Mesenchymal stem cell (in vitro differentiated cells and primary cell): ENCODE measurements around the gene ANKRD33. TPM values are rescaled to one million over a fixed set of nuclear protein-coding genes. Genes with fewer than 3 reads are reported as not detected.

ENCODE experiments used
- DNase-seq: peaks from one replicate; pipeline ENCODE4 v3.0.0-alpha.2; 2013
- H2AFZ ChIP-seq: one replicate; pipeline ENCODE4 v1.6.1; 2013; ENCODE audit warnings: low read depth, mild to moderate bottlenecking, control low read depth, inconsistent platforms, low read length, moderate library complexity
- H2AK5ac ChIP-seq: 2 replicates; pipeline ENCODE4 v1.6.1; 2013; ENCODE audit warnings: low read length, moderate library complexity, mild to moderate bottlenecking, inconsistent platforms; ENCODE audit not compliant: severe bottlenecking
- H2BK120ac ChIP-seq: one replicate; pipeline ENCODE4 v1.6.1; 2013; ENCODE audit warnings: low read depth, mild to moderate bottlenecking, inconsistent platforms, low read length, moderate library complexity
- H2BK12ac ChIP-seq, 2 experiments: one replicate each; pipeline ENCODE4 v1.6.1; 2013; ENCODE audit warnings: inconsistent platforms in 2 of 2, low read length in 2 of 2, mild to moderate bottlenecking in 2 of 2, moderate library complexity in 2 of 2, control low read depth in 1 of 2
- H2BK15ac ChIP-seq: one replicate; pipeline ENCODE4 v1.6.1; 2013; ENCODE audit warnings: mild to moderate bottlenecking, low read depth, inconsistent platforms; ENCODE audit not compliant: poor library complexity, severe bottlenecking
- H2BK5ac ChIP-seq: 2 replicates; pipeline ENCODE4 v1.6.1; 2013; ENCODE audit warnings: low read depth, mild to moderate bottlenecking, low read length, control low read depth, inconsistent platforms; ENCODE audit not compliant: poor library complexity, severe bottlenecking
- H3K14ac ChIP-seq, 2 experiments: one replicate each; pipeline ENCODE4 v1.6.1; 2013; ENCODE audit warnings: inconsistent platforms in 2 of 2, low read length in 2 of 2, control low read depth in 1 of 2, mild to moderate bottlenecking in 1 of 2, moderate library complexity in 1 of 2
- H3K18ac ChIP-seq, 2 experiments: one replicate each; pipeline ENCODE4 v1.6.1; 2013; ENCODE audit warnings: inconsistent platforms in 2 of 2, low read length in 2 of 2, control low read depth in 1 of 2, low read depth in 1 of 2, mild to moderate bottlenecking in 1 of 2
- H3K23ac ChIP-seq, 2 experiments: one replicate each; pipeline ENCODE4 v1.6.1; 2013; ENCODE audit warnings: inconsistent platforms in 2 of 2, low read length in 2 of 2, mild to moderate bottlenecking in 2 of 2, moderate library complexity in 2 of 2, control low read depth in 1 of 2
- H3K27ac ChIP-seq: 2 replicates; pipeline ENCODE4 v1.5.1; 2013; ENCODE audit warnings: mild to moderate bottlenecking, moderate library complexity, low read length, control low read depth, inconsistent platforms; ENCODE audit not compliant: poor library complexity, severe bottlenecking
- H3K27me3 ChIP-seq, 2 experiments: 2 replicates each; pipeline versions ENCODE4 v1.6.1 to v1.7.0; 2013; ENCODE audit warnings: low read length in 2 of 2, mild to moderate bottlenecking in 2 of 2, moderate library complexity in 2 of 2, control low read depth in 1 of 2, inconsistent platforms in 1 of 2; ENCODE audit not compliant: control insufficient read depth in 1 of 2, insufficient read depth in 1 of 2
- H3K36me3 ChIP-seq, 2 experiments: 2 replicates each; pipeline versions ENCODE4 v1.6.1 to v1.7.0; 2013; ENCODE audit warnings: low read length in 2 of 2, control low read depth in 1 of 2, inconsistent platforms in 1 of 2, low read depth in 1 of 2, mild to moderate bottlenecking in 1 of 2; ENCODE audit not compliant: insufficient read depth in 2 of 2, control insufficient read depth in 1 of 2
- H3K4ac ChIP-seq, 2 experiments: one replicate each; pipeline ENCODE4 v1.6.1; 2013; ENCODE audit warnings: inconsistent platforms in 2 of 2, low read length in 2 of 2, mild to moderate bottlenecking in 2 of 2, moderate library complexity in 2 of 2, control low read depth in 1 of 2, low read depth in 1 of 2
- H3K4me1 ChIP-seq: 2 replicates; pipeline ENCODE4 v1.6.1; 2013; ENCODE audit warnings: low read depth, low read length, control low read depth; ENCODE audit not compliant: control insufficient read depth, insufficient read depth
- H3K4me2 ChIP-seq: 2 replicates; pipeline ENCODE4 v1.6.1; 2013; ENCODE audit warnings: low read length, mild to moderate bottlenecking, inconsistent platforms; ENCODE audit not compliant: poor library complexity, severe bottlenecking
- H3K4me3 ChIP-seq, 2 experiments: 2 replicates each; pipeline versions ENCODE4 v1.5.1 to v1.7.0; 2013; ENCODE audit warnings: low read length in 2 of 2, mild to moderate bottlenecking in 2 of 2, control low read depth in 1 of 2, low read depth in 1 of 2; ENCODE audit not compliant: insufficient read depth in 1 of 2
- H3K79me1 ChIP-seq: replicated peaks from 2 replicates; pipeline ENCODE4 v1.6.1; 2013; ENCODE audit warnings: mild to moderate bottlenecking, control low read depth, low read length, inconsistent platforms; ENCODE audit not compliant: poor library complexity, severe bottlenecking
- H3K9ac ChIP-seq: 2 replicates; pipeline ENCODE4 v1.7.0; 2013; ENCODE audit warnings: mild to moderate bottlenecking, low read length, moderate library complexity
- H3K9me3 ChIP-seq: 2 replicates; pipeline ENCODE4 v1.7.0; 2013; ENCODE audit warnings: mild to moderate bottlenecking, low read length; ENCODE audit not compliant: control insufficient read depth
- H4K8ac ChIP-seq: one replicate; pipeline ENCODE4 v1.6.1; 2013; ENCODE audit warnings: inconsistent platforms, mild to moderate bottlenecking, low read length, moderate library complexity
- H4K91ac ChIP-seq: one replicate; pipeline ENCODE4 v1.6.1; 2013; ENCODE audit warnings: mild to moderate bottlenecking, low read length, inconsistent platforms
- WGBS: methylation state at CpG from one replicate; pipeline ENCODE4 v1.1.7; 2013; ENCODE audit warnings: mixed read lengths; 5-methylcytosine and 5-hydroxymethylcytosine counted together
- polyA plus RNA-seq, 2 experiments: library from polyadenylated mRNA; stranded (reverse); fragments of 200-250 nt; gene quantifications; one replicate each; pipeline ENCODE4 v1.2.3, GENCODE V29; 2013

Gene ANKRD33, protein sequence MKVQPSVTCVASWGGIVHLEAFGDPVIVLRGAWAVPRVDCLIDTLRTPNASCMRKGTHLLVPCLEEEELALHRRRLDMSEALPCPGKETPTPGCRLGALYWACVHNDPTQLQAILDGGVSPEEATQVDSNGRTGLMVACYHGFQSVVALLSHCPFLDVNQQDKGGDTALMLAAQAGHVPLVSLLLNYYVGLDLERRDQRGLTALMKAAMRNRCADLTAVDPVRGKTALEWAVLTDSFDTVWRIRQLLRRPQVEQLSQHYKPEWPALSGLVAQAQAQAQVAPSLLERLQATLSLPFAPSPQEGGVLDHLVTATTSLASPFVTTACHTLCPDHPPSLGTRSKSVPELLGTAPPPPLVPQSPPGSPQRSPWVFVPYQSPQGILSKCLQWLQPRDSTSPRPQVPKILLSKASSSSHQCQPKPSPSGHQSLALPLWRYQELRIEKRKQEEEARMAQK
- polyA plus RNA-seq (2013, experiment 1 of 2): 3.7 TPM
- 3.2 TPM for polyA plus RNA-seq (2013, experiment 2 of 2)

DNA sequence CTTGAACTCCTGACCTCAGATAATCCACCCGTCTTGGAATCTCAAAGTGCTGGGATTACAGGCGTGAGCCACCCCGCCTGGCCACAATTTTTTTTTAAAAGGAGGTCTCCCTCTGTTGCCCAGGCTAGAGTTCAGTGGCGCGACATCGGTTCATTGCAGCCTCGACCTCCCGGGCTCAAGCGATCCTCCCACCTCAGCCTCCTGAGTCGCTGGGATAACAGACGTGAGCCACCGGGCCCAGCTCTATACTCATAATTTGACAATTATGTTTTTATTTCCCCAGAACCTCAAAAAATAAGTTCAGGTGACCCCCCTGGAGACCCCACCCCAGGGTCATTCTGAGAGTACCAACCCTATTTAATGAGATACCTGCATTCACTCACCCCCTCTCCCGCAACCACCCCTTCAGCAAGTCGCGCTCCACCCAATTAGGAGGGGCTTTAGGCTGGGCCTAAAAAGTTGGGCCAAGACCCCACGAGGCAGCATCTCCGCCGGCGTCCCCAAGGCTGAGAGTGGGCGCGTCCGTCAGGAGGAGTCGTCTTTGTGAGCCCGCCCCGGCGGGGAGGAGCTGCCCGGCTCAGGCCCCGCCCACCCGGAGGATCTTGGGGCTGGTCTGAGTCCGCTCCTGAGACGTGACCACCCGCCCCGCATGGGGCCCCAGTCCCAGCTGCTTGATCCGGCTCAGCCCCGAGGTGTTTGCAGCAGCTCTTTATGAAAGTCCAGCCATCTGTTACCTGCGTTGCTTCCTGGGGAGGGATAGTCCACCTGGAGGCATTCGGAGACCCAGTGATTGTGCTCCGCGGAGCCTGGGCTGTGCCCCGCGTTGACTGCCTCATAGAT, at the start of gene ANKRD33:
TSS of gene ANKRD33 (plus strand) at position 628 of the 840 bp plus-strand sequence. CDS start at position 712, 84 bp downstream.
- WGBS: 48% methylated on average over 41 of the region's 41 CpGs
- no peak within 1 kb of the TSS for H2AK5ac ChIP-seq
- peak within 1 kb of the TSS; percentile 88 for H4K8ac ChIP-seq
- no peak within 1 kb of the TSS for H3K4me2 ChIP-seq
- H3K27ac ChIP-seq: no peak within 1 kb of the TSS
- no peaks in the 10 kb centered on the region for H3K36me3 ChIP-seq
- no peaks in the 10 kb centered on the region for H3K27me3 ChIP-seq
- peak within 1 kb of the TSS; percentile 82 for H3K9ac ChIP-seq
- H2BK15ac ChIP-seq: peak within 1 kb of the TSS; percentile 54
- peak within 1 kb of the TSS; percentile 89 to 90 for H2BK12ac ChIP-seq
- peak within 1 kb of the TSS; percentile 81 to 82 for H3K18ac ChIP-seq
- H3K23ac ChIP-seq: peak within 1 kb of the TSS in 1 of 2 experiments; percentile 53
- peak within 1 kb of the TSS; percentile 78 for H4K91ac ChIP-seq
- H2BK120ac ChIP-seq: peak within 1 kb of the TSS; percentile 55
- H3K9me3 ChIP-seq: no peaks in the 10 kb centered on the region
- peak within 1 kb of the TSS; percentile 59 to 91 for H3K4ac ChIP-seq
- peaks cover 7% of the 10 kb centered on the region for H3K4me1 ChIP-seq
- H2AFZ ChIP-seq: peak within 1 kb of the TSS; percentile 39
- no peak within 1 kb of the TSS for H2BK5ac ChIP-seq
- H3K79me1 ChIP-seq: no peaks in the 10 kb centered on the region
- H3K14ac ChIP-seq: peak within 1 kb of the TSS in 1 of 2 experiments; percentile 53
- peak within 1 kb of the TSS in 1 of 2 experiments; percentile 77 for H3K4me3 ChIP-seq
- peak; percentile 68 for DNase-seq

DNA sequence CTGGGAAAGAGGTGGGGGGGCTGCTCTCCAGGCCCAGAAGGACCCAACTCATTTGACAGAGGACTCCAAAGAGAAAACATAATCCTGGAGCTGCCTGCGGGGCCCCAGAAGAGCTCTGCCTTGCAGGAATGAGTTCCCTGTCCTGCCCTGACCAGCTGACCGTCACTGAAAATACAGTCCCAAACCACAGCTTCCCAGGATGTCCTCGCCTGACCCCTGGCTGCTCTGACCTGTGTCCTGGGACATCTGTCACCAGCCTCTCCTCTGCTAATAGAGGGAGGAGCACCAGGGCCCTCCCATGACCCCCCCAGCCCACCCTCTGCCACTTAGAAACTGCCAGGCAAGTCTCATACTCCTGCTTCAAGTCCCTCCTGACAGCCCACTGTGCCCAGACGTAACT, 49.1 kb upstream of the ANKRD33 start:
- no peak overlapping the region for H3K9ac ChIP-seq
- no peak overlapping the region for H3K4ac ChIP-seq
- no peak for DNase-seq
- H3K79me1 ChIP-seq: no peaks in the 10 kb centered on the region
- peak overlapping the region in 1 of 2 experiments; percentile 1 for H3K18ac ChIP-seq
- H3K36me3 ChIP-seq: no peaks in the 10 kb centered on the region
- H3K4me3 ChIP-seq: no peak overlapping the region
- H3K9me3 ChIP-seq: no peaks in the 10 kb centered on the region
- H3K27ac ChIP-seq: no peak overlapping the region
- H2AFZ ChIP-seq: no peak overlapping the region
- no peak overlapping the region for H2BK12ac ChIP-seq
- 52% methylated on average over 4 of the region's 4 CpGs for WGBS
- no peak overlapping the region for H2BK120ac ChIP-seq
- peaks cover 87 to 89% of the 10 kb centered on the region in 2 experiments for H3K27me3 ChIP-seq
- H4K91ac ChIP-seq: no peak overlapping the region
- H3K4me2 ChIP-seq: no peak overlapping the region
- no peaks in the 10 kb centered on the region for H3K4me1 ChIP-seq
- H2BK15ac ChIP-seq: no peak overlapping the region
- H2AK5ac ChIP-seq: no peak overlapping the region
- H2BK5ac ChIP-seq: no peak overlapping the region
- no peak overlapping the region for H3K14ac ChIP-seq
- peak overlapping the region; percentile 47 for H4K8ac ChIP-seq
- H3K23ac ChIP-seq: no peak overlapping the region

DNA sequence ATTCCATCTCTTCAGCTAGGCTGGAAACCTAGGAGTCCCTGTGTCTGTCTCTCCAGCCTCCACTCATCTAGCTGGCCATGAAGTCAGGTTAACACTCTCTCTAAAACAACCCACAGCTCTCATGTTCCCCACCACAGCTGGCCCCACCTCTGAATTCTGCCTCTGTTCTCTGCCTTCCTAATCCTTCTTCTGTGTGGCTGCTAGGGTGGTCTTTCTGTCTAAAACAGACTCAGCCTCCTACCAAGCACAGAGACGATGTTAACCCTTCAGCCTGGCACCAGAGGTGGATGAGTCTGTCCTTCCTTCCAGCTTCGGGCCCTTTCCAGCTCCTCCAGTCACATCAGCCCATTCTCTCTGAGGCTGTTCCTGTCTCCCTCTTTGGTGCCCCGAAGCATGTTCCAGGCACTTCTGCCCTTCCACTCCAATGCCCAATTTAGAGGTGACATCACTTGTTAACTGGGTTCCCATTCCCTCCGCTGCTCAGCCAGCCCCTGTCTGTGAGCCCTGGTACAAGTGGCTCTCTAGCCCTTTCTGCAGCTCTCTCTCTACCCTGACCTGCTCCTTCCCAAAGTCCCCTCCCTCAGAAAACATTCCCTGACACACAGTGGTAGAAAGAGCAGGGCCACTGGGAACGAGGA, 48.5 kb upstream of the ANKRD33 start:
- H4K91ac ChIP-seq: no peak overlapping the region
- no peak overlapping the region for H2AK5ac ChIP-seq
- H3K36me3 ChIP-seq: no peaks in the 10 kb centered on the region
- no peak overlapping the region for H3K9ac ChIP-seq
- H2BK5ac ChIP-seq: no peak overlapping the region
- H3K4ac ChIP-seq: no peak overlapping the region
- H2AFZ ChIP-seq: no peak overlapping the region
- peak overlapping the region in 1 of 2 experiments; percentile 9 for H3K23ac ChIP-seq
- no peaks in the 10 kb centered on the region for H3K4me1 ChIP-seq
- no peak overlapping the region for H3K14ac ChIP-seq
- peaks cover 87 to 89% of the 10 kb centered on the region in 2 experiments for H3K27me3 ChIP-seq
- no peak overlapping the region for H2BK120ac ChIP-seq
- no peak overlapping the region for H4K8ac ChIP-seq
- H3K4me3 ChIP-seq: no peak overlapping the region
- H3K4me2 ChIP-seq: no peak overlapping the region
- WGBS: 80% methylated on average over 5 of the region's 5 CpGs
- no peak overlapping the region for H2BK15ac ChIP-seq
- H3K9me3 ChIP-seq: no peaks in the 10 kb centered on the region
- DNase-seq: no peak
- H3K18ac ChIP-seq: no peak overlapping the region
- peak overlapping the region in 1 of 2 experiments; percentile 25 for H2BK12ac ChIP-seq
- H3K27ac ChIP-seq: no peak overlapping the region
- H3K79me1 ChIP-seq: no peaks in the 10 kb centered on the region
